HEK293 (cell line): ENCODE data around the gene PDSS1.
"Not testable (repeated sequence)": the region's sequence is repeated elsewhere in the genome, so short reads cannot be mapped to it uniquely, and the experiment has no call there.

Source experiments
- CTCF ChIA-PET: fragments of 350-600 bp; formaldehyde crosslinking; extraction: SDS; loops from one replicate; lab custom pipeline; 2021; ENCODE audit warnings: antibody characterized with exemption; lab: Yijun Ruan, JAX
- POLR2A ChIA-PET: fragments of 300-600 bp; formaldehyde crosslinking; extraction: SDS; loops from one replicate; lab custom pipeline; 2020; ENCODE audit warnings: antibody characterized with exemption, inconsistent platforms; lab: Yijun Ruan, JAX
- H3K27ac ChIP-seq: fragments of 200-500 bp; sonication (Bioruptor generic); 2 replicates; pipeline ENCODE4 v1.5.1; 2014; ENCODE audit warnings: low read depth, low read length, control low read depth, inconsistent platforms; ENCODE audit errors: extremely low read depth
- H3K36me3 ChIP-seq, 2 experiments: fragments of 200-500 bp in 1 of 2; sonication (Bioruptor generic) in 1 of 2; 1 replicate in 1 of 2; 2 replicates in 1 of 2; pipeline ENCODE4 v1.5.1; 2014 to 2017; ENCODE audit warnings: inconsistent platforms in 2 of 2, low read length in 2 of 2; ENCODE audit not compliant: control insufficient read depth in 2 of 2, insufficient read depth in 1 of 2
- H3K4me1 ChIP-seq: fragments of 200-500 bp; sonication (Bioruptor generic); 2 replicates; pipeline ENCODE4 v1.5.1; 2014; ENCODE audit warnings: mild to moderate bottlenecking, low read length, inconsistent platforms; ENCODE audit not compliant: control insufficient read depth, insufficient read depth
- H3K4me3 ChIP-seq: 2 replicates; pipeline ENCODE4 v1.5.1; 2011; ENCODE audit warnings: low read depth, mild to moderate bottlenecking, control low read depth, low read length, moderate library complexity
- H3K9me3 ChIP-seq: fragments of 200-500 bp; sonication (Bioruptor generic); 2 replicates; pipeline ENCODE4 v1.5.1; 2014; ENCODE audit warnings: low read depth, low read length, inconsistent platforms; ENCODE audit not compliant: control insufficient read depth, insufficient read depth
- HOXC10 ChIP-seq: sonication (generic); formaldehyde crosslinking; IDR thresholded peaks from 2 replicates; pipeline ENCODE4 v1.8.1; 2023; ENCODE audit warnings: mild to moderate bottlenecking, missing genetic modification reagents
- SCRT2 ChIP-seq: fragments of 450-650 bp; formaldehyde crosslinking; IDR thresholded peaks from 2 replicates; pipeline ENCODE4 v1.5.1; 2016; ENCODE audit warnings: missing biosample characterization, missing genetic modification characterization
- ZBTB17 ChIP-seq: fragments of 450-650 bp; formaldehyde crosslinking; IDR thresholded peaks from 2 replicates; pipeline ENCODE4 v1.5.1; 2016; ENCODE audit warnings: missing biosample characterization, missing genetic modification characterization
- ZNF132 ChIP-seq: fragments of 450-650 bp; formaldehyde crosslinking; IDR thresholded peaks from 2 replicates; pipeline ENCODE4 v1.5.1; 2017; ENCODE audit warnings: missing biosample characterization, missing genetic modification characterization, borderline replicate concordance
- ZNF18 ChIP-seq: fragments of 450-650 bp; formaldehyde crosslinking; IDR thresholded peaks from 2 replicates; pipeline ENCODE4 v1.5.1; 2016; ENCODE audit warnings: missing biosample characterization, missing genetic modification characterization
- ZNF184 ChIP-seq: fragments of 450-650 bp; IDR thresholded peaks from 2 replicates; pipeline ENCODE4 v1.5.1; 2018; ENCODE audit warnings: missing biosample characterization, mild to moderate bottlenecking, missing genetic modification characterization
- ZNF19 ChIP-seq: fragments of 450-650 bp; formaldehyde crosslinking; IDR thresholded peaks from 2 replicates; pipeline ENCODE4; 2016; ENCODE audit warnings: missing biosample characterization, missing genetic modification characterization, low read depth
- ZNF211 ChIP-seq: fragments of 450-650 bp; formaldehyde crosslinking; IDR thresholded peaks from 2 replicates; pipeline ENCODE4 v1.5.1; 2016; ENCODE audit warnings: low read depth, missing biosample characterization, missing genetic modification characterization
- ZNF223 ChIP-seq: fragments of 450-650 bp; formaldehyde crosslinking; IDR thresholded peaks from 2 replicates; pipeline ENCODE4 v1.5.1; 2016; ENCODE audit warnings: missing biosample characterization, missing genetic modification characterization
- ZNF292 ChIP-seq: fragments of 450-650 bp; formaldehyde crosslinking; IDR thresholded peaks from 2 replicates; pipeline ENCODE4 v1.5.1; 2016; ENCODE audit warnings: low read depth, missing biosample characterization, missing genetic modification characterization, borderline replicate concordance
- ZNF302 ChIP-seq: fragments of 450-650 bp; formaldehyde crosslinking; IDR thresholded peaks from 2 replicates; pipeline ENCODE4 v1.5.1; 2016; ENCODE audit warnings: missing biosample characterization, missing genetic modification characterization, low read depth
- ZNF324 ChIP-seq: fragments of 450-650 bp; formaldehyde crosslinking; IDR thresholded peaks from 2 replicates; pipeline ENCODE4 v1.5.1; 2016; ENCODE audit warnings: missing biosample characterization, missing genetic modification characterization
- ZNF354C ChIP-seq: fragments of 450-650 bp; formaldehyde crosslinking; IDR thresholded peaks from 2 replicates; pipeline ENCODE4 v1.5.1; 2016; ENCODE audit warnings: missing biosample characterization, missing genetic modification characterization, low read depth, borderline replicate concordance
- ZNF521 ChIP-seq: fragments of 450-650 bp; formaldehyde crosslinking; IDR thresholded peaks from 2 replicates; pipeline ENCODE4 v1.5.1; 2017; ENCODE audit warnings: missing biosample characterization, mild to moderate bottlenecking, missing genetic modification characterization
- ZNF530 ChIP-seq: fragments of 450-650 bp; formaldehyde crosslinking; IDR thresholded peaks from 2 replicates; pipeline ENCODE4 v1.5.1; 2016; ENCODE audit warnings: low read depth, missing biosample characterization, missing genetic modification characterization
- ZNF560 ChIP-seq: fragments of 450-650 bp; formaldehyde crosslinking; IDR thresholded peaks from 2 replicates; pipeline ENCODE4 v1.5.1; 2017; ENCODE audit warnings: missing biosample characterization, missing genetic modification characterization, borderline replicate concordance
- ZNF621 ChIP-seq: fragments of 450-650 bp; formaldehyde crosslinking; IDR thresholded peaks from 2 replicates; pipeline ENCODE4 v1.5.1; 2017; ENCODE audit warnings: missing biosample characterization, missing genetic modification characterization
- ZNF670 ChIP-seq: fragments of 450-650 bp; formaldehyde crosslinking; IDR thresholded peaks from 2 replicates; pipeline ENCODE4 v1.5.1; 2016; ENCODE audit warnings: missing biosample characterization, missing genetic modification characterization, low read depth
- ZNF777 ChIP-seq: fragments of 450-650 bp; formaldehyde crosslinking; IDR thresholded peaks from 2 replicates; pipeline ENCODE4 v1.5.1; 2017; ENCODE audit warnings: missing biosample characterization, missing genetic modification characterization, borderline replicate concordance

Gene PDSS1

GRCh38 chr10:26690731-26691475, 6.6 kb upstream of the PDSS1 start:
- H3K4me3 ChIP-seq: no peak overlapping the region
- TF ChIP-seq ZNF621 (tag by site-specific recombination) (no peak), ZNF184 (no peak), HOXC10 (CRISPR knock-in tag) (no peak), ZNF211 (tag by site-specific recombination) (no peak), ZNF302 (tag by site-specific recombination) (no peak), SCRT2 (tag by site-specific recombination) (no peak), ZNF777 (tag by site-specific recombination) (no peak), ZNF521 (tag by site-specific recombination) (no peak), ZNF324 (tag by site-specific recombination) (no peak), ZBTB17 (tag by site-specific recombination) (no peak), ZNF560 (tag by site-specific recombination) (no peak), ZNF670 (tag by site-specific recombination) (no peak), ZNF292 (tag by site-specific recombination) (no peak)
- TF ChIP-seq, all 188 proteins: peak for 0
- Histone ChIP-seq H3K4me1 (no peaks in the 10 kb centered on the region), H3K9me3 (no peaks in the 10 kb centered on the region), H3K27ac (no peak overlapping the region), H3K36me3 (no peaks in the 10 kb centered on the region)
- ChIA-PET POLR2A (no interaction called here), CTCF (no interaction called here)

GRCh38 chr10:26694536-26694935, 3.0 kb upstream of the PDSS1 start:
- H3K9me3 ChIP-seq, POLR2A ChIA-PET, H3K27ac ChIP-seq, CTCF ChIA-PET, H3K36me3 ChIP-seq, H3K4me3 ChIP-seq, H3K4me1 ChIP-seq: not testable (repeated sequence)

GRCh38 chr10:26696786-26697162, 727 bp upstream of the PDSS1 start:
- H3K27ac ChIP-seq: peak overlapping the region; percentile 75; the same call in 1 of the 2 replicates
- POLR2A ChIA-PET: interaction anchor here (0.8 to 1.3 kb wide), 4 partner anchors 11 to 807 kb away, joined by 3 read pairs; partner anchors contain the start of gene RAB18
- H3K4me1 ChIP-seq: no peaks in the 10 kb centered on the region
- peak; percentile 98 for TF ChIP-seq ZNF18 (tag by site-specific recombination)
- TF ChIP-seq ZNF184: no peak
- no peak for TF ChIP-seq ZNF354C (tag by site-specific recombination)
- TF ChIP-seq ZNF530 (tag by site-specific recombination): no peak
- TF ChIP-seq ZNF132 (tag by site-specific recombination): no peak
- TF ChIP-seq ZNF223 (tag by site-specific recombination): no peak
- TF ChIP-seq ZNF19 (tag by site-specific recombination): no peak
- H3K9me3 ChIP-seq: no peaks in the 10 kb centered on the region
- peak overlapping the region; percentile 94 for H3K4me3 ChIP-seq
- H3K36me3 ChIP-seq: peaks cover 0 to 15% of the 10 kb centered on the region in 2 experiments; a peak in 2 of 3 replicates
- CTCF ChIA-PET: interaction anchor here (1.5 kb wide), 1 partner anchor 12 kb away, joined by 4 read pairs; no protein-coding TSS in a partner anchor
